Gastrocnemius medialis (tissue), 4 donors: ENCODE measurements around the gene PKHD1.

Experiments used
- POLR2A ChIP-seq, 2 donors: fragments of 450-650 bp; IDR thresholded peaks; one replicate each; pipeline ENCODE4 v1.6.1; 2017; ENCODE audit warnings: antibody characterized with exemption in 2 of 2, mild to moderate bottlenecking in 2 of 2, moderate library complexity in 2 of 2
- TF ChIP-seq, protein P1 (sequence below), 5 experiments: fragments of 450-650 bp in 3 of 5; fragments of 200-600 bp in 2 of 5; sonication (generic) in 2 of 5; IDR thresholded peaks in 4 of 5; conservative IDR thresholded peaks in 1 of 5; 1 replicate in 4 of 5; 2 replicates in 1 of 5; pipeline ENCODE4 v1.5.1; 2016 to 2019; ENCODE audit warnings: antibody characterized with exemption in 5 of 5, mild to moderate bottlenecking in 3 of 5, moderate library complexity in 3 of 5

DNA sequence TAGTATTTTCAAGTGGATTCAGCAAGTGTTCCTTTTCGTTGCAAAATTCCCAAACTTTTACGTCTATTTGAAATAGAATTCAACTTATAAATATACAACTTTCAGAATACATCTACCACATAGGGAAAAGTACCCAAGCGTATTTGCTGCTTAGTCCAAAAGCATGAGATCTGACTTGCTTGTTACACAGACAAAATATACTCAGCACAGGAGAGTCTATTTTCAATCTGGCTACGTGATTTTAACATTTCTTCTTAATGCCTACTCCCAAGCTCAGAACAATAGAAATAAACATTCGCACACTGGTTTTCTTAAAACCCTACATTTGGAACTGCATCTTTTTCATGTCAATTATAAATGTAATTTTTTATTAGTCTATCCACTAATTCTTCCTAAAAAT, 672 bp downstream of the PKHD1 start:
- TF ChIP-seq, protein P1, sequence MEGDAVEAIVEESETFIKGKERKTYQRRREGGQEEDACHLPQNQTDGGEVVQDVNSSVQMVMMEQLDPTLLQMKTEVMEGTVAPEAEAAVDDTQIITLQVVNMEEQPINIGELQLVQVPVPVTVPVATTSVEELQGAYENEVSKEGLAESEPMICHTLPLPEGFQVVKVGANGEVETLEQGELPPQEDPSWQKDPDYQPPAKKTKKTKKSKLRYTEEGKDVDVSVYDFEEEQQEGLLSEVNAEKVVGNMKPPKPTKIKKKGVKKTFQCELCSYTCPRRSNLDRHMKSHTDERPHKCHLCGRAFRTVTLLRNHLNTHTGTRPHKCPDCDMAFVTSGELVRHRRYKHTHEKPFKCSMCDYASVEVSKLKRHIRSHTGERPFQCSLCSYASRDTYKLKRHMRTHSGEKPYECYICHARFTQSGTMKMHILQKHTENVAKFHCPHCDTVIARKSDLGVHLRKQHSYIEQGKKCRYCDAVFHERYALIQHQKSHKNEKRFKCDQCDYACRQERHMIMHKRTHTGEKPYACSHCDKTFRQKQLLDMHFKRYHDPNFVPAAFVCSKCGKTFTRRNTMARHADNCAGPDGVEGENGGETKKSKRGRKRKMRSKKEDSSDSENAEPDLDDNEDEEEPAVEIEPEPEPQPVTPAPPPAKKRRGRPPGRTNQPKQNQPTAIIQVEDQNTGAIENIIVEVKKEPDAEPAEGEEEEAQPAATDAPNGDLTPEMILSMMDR (IDR thresholded peaks at IDR 0.05 in 4 of 5, conservative IDR thresholded peaks at IDR 0.05 in 1 of 5) = no peak
- no peak for TF ChIP-seq POLR2A (IDR thresholded peaks at IDR 0.05)
